Stimulated activated CD4-positive, alpha-beta T cell treated with anti-CD3 and anti-CD28 coated beads, Interleukin-2, amount 100 ng/mL, for 24 hours (primary cell): ENCODE measurements around the gene CCNJL.
"Not testable (repeated sequence)": the region's sequence is repeated elsewhere in the genome, so short reads cannot be mapped to it uniquely, and the experiment has no call there.

Experiments
- DNase-seq, 2 donors: peaks; one replicate each; pipeline ENCODE4 v3.0.0-alpha.2; 2020

The CCNJL gene, protein sequence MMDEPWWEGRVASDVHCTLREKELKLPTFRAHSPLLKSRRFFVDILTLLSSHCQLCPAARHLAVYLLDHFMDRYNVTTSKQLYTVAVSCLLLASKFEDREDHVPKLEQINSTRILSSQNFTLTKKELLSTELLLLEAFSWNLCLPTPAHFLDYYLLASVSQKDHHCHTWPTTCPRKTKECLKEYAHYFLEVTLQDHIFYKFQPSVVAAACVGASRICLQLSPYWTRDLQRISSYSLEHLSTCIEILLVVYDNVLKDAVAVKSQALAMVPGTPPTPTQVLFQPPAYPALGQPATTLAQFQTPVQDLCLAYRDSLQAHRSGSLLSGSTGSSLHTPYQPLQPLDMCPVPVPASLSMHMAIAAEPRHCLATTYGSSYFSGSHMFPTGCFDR

GRCh38 chr5:160312134-160312959 is at the start of gene CCNJL:
CCNJL (minus strand) TSS chr5:160312564; CDS start chr5:160311923, 641 bp downstream.
- peak in 1 of 2 donors; percentile 7 for DNase-seq

GRCh38 chr5:160361624-160362228 is 49.4 kb upstream of the CCNJL start:
- DNase-seq = no peak

- DNase-seq = no peak
Observed at GRCh38 chr5:160360310-160360709, 47.9 kb upstream of the CCNJL start.

GRCh38 chr5:160359816-160360215 is 47.5 kb upstream of the CCNJL start:
- DNase-seq = no peak

GRCh38 chr5:160359242-160359641 is 46.9 kb upstream of the CCNJL start:
- DNase-seq = no peak

DNA sequence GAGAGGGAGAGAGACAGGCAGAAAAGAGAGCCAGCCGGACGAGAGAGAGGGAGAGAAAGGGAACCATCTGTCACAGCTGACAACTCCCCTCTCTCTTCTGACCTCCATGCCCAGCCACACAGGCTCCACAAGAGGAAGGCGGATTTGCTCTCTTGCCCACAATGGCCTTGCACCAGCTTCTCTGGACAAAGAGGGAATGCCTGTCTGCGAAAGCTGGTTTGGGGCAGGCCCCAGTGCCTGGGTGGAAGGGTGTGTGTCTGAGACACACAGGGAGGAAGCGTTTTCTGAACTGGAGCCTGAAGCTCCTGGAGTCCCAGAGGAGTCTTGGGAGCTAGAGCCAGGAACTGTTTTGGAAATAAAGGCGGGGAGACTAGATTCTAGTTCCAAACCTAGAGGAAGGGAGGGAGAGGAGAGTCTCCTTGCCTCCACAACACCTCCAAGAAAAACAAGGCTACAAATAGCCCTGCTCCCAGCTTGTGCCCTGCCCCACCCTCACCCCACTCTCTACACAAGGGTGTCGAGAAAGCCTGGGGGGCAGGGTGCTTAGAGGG is 45.6 kb upstream of the CCNJL start:
- DNase-seq = no peak

- DNase-seq = no peak
Observed at GRCh38 chr5:160357394-160357793, 45.0 kb upstream of the CCNJL start.

DNA sequence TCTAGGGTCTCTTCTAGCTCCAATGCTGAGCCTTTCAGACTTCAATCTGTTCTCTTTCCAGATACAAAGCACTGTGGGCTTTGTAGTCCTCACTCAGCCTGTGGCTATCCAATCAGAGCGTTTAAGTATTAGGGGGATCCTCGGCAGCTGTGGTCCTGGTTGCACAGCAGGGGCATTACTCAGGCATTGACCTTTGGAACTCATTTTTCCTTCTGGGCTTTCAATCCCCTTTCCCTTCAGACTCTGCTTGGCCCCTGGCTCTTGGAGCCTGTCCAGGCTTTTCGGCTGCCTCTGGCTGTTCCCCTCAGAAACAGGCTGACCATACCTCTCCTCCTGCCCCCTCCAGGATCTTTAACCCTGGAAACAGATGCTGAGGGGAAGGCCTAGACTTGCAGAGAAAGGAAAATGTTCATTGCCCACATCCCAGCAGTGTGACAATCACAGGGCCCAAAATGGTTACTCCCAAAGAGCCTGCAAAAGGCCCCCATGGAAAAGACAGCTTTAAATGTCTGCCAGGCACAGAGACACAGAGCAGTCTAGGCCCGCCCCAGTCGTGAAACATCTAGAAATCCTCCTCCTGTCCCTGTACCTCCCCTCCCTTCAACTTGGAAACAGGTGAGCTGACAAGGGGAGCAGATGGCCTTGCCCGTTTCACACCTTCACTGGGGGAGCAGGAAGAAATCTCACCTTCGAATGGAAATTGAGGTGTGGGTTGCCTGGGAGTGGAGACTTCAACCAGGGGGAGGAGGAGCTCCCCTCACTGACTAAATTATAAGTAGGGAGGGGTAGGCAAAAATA is 44.4 kb upstream of the CCNJL start:
- DNase-seq = no peak

DNA sequence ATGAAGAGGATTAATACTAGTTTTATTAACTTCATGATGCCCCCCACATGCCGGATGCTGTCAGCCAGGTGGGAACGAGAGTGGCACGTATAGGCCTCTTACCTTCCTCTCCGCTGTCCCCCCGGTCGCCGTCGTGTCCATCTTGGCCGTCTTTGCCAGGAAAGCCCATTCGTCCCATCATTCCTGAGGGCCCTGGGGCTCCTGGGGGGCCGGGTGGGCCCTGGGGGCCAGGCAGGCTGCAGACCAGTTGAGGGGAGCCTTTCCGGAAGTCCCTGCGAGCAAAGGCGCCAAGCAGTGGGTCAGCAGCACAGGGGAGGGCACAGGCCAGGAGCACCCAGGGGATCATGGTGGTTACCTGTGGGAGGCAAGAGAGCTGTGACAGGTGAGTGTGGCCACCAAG is 42.3 kb upstream of the CCNJL start:
- DNase-seq = no peak

GRCh38 chr5:160353379-160353778 is 41.0 kb upstream of the CCNJL start:
- DNase-seq = no peak

DNA sequence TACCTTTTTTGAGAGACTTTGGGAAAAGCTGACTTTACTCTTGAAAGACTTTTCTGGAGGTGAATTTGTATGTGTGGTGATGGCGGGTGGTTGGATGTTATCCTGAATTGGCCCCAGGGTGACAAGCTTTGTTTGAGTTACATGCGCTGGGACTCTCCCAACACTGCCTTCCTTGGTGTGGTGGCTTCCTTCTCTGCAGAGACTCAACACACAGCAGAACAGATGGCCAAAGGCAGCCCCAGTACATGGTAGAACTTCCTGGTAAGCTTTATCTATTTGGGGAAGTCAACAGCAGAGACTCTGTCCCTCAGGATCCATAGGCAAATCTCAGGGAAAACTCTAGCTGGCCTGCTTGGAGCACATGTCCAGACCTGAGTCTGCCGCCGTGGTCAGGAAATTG is 39.9 kb upstream of the CCNJL start:
- DNase-seq = no peak

DNA sequence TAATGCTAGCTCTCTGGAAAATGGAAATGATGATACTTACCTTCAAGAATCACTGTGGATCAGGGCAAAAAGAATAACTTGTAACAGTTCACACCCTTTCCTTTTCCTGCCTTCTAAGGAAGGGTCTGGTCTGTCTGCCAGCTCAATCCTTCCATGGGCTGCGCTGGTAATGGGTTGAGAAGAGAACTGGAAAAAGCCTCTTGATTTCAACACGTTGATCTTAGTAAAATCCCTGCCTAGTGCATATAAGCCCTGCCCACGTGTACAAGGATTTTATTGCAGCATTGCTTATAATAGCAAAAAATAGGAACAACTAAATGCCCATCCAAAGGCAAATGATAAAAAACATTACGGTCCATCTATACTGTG is 37.6 kb upstream of the CCNJL start:
- DNase-seq = no peak

GRCh38 chr5:160349249-160349934 is 37.0 kb upstream of the CCNJL start:
- no peak for DNase-seq

DNA sequence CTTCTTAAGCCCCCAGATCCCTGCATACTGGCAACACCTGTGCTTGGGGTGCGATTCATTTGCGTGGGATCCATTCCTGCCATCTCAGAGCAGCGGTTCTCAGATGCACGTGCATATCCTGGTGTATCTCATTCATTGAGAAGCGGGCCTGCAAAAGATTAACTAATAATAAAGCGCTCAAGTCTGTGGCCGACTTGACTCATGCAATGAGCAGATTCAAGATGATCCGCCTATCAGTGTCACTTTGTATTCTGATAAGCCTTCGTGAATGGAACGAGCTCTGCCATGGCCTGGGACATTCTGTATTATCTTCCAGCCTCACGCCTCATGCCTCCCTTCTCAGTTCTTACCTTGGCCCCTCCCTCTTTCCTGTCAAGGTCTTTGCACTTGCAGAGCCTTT is 35.7 kb upstream of the CCNJL start:
- DNase-seq = no peak

- no peak for DNase-seq
Observed at GRCh38 chr5:160347448-160347847, 35.1 kb upstream of the CCNJL start.

GRCh38 chr5:160342413-160342941 is 30.1 kb upstream of the CCNJL start:
- no peak for DNase-seq

- DNase-seq = no peak
Observed at GRCh38 chr5:160341309-160341870, 29.0 kb upstream of the CCNJL start.

- DNase-seq = not testable (repeated sequence)
Observed at GRCh38 chr5:160340513-160340912, 28.1 kb upstream of the CCNJL start.

- no peak for DNase-seq
Observed at GRCh38 chr5:160339406-160340130, 27.2 kb upstream of the CCNJL start.

DNA sequence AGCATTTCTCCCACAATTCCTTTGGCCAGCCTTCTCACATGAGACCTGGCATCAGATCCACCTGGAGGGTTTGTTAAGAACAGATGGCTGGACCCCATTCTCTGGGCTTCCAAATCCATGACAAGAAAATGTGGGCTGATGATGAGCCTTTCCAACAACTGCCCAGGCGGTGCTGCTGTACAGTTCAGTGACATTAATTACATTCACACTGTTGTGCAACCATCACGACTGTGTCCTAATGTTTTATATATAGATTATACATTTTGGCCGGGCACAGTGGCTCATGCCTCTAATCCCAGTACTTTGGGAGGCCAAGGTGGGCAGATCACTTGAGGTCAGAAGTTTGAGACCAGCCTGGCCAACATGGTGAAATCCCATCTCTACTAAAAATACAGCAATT is 22.4 kb upstream of the CCNJL start:
- DNase-seq = not testable (repeated sequence)

GRCh38 chr5:160333721-160334120 is 21.4 kb upstream of the CCNJL start:
- no peak for DNase-seq
